Measurements from ENCODE around the gene LRPAP1.
"Not testable (repeated sequence)": the region's sequence is repeated elsewhere in the genome, so short reads cannot be mapped to it uniquely, and the experiment has no call there.

LRPAP1 gene

GRCh38 chr4:3545351-3545750 is 13.1 kb upstream of the LRPAP1 start:
- not testable (repeated sequence) for H3K4me3 ChIP-seq (ENCODE audit: low read depth in 1 of 2, low read length in 2 of 2); H3K27ac ChIP-seq (ENCODE audit: low read depth, low read length); H3K9me3 ChIP-seq (ENCODE audit: low read length); H3K27me3 ChIP-seq (ENCODE audit: control insufficient read depth in 1 of 2, insufficient read depth in 2 of 2, low read length in 2 of 2); H3K36me3 ChIP-seq (ENCODE audit: insufficient read depth, low read length); H3K9ac ChIP-seq (ENCODE audit: low read length); H3K4me1 ChIP-seq (ENCODE audit: insufficient read depth, low read length)

- H3K36me3 ChIP-seq (ENCODE audit: insufficient read depth, low read length); H3K27me3 ChIP-seq (ENCODE audit: control insufficient read depth in 1 of 2, insufficient read depth in 2 of 2, low read length in 2 of 2); H3K4me1 ChIP-seq (ENCODE audit: insufficient read depth, low read length); H3K9me3 ChIP-seq (ENCODE audit: low read length); H3K4me3 ChIP-seq (ENCODE audit: low read depth in 1 of 2, low read length in 2 of 2); H3K27ac ChIP-seq (ENCODE audit: low read depth, low read length); H3K9ac ChIP-seq (ENCODE audit: low read length): not testable (repeated sequence)
Observed at GRCh38 chr4:3544259-3545025, 12.2 kb upstream of the LRPAP1 start.

- H3K27me3 ChIP-seq (ENCODE audit: control insufficient read depth in 1 of 2, insufficient read depth in 2 of 2, low read length in 2 of 2); H3K9ac ChIP-seq (ENCODE audit: low read length); H3K36me3 ChIP-seq (ENCODE audit: insufficient read depth, low read length); H3K4me1 ChIP-seq (ENCODE audit: insufficient read depth, low read length); H3K9me3 ChIP-seq (ENCODE audit: low read length); H3K27ac ChIP-seq (ENCODE audit: low read depth, low read length); H3K4me3 ChIP-seq (ENCODE audit: low read depth in 1 of 2, low read length in 2 of 2): not testable (repeated sequence)
Observed at GRCh38 chr4:3543415-3543814, 11.2 kb upstream of the LRPAP1 start.

GRCh38 chr4:3538906-3539305 is 6.7 kb upstream of the LRPAP1 start:
- H3K4me1 ChIP-seq (ENCODE audit: insufficient read depth, low read length); H3K9me3 ChIP-seq (ENCODE audit: low read length); H3K4me3 ChIP-seq (ENCODE audit: low read depth in 1 of 2, low read length in 2 of 2); H3K36me3 ChIP-seq (ENCODE audit: insufficient read depth, low read length); H3K27ac ChIP-seq (ENCODE audit: low read depth, low read length); H3K9ac ChIP-seq (ENCODE audit: low read length); H3K27me3 ChIP-seq (ENCODE audit: control insufficient read depth in 1 of 2, insufficient read depth in 2 of 2, low read length in 2 of 2): not testable (repeated sequence)

- H3K27ac ChIP-seq (ENCODE audit: low read depth, low read length); H3K9ac ChIP-seq (ENCODE audit: low read length); H3K36me3 ChIP-seq (ENCODE audit: insufficient read depth, low read length); H3K4me3 ChIP-seq (ENCODE audit: low read depth in 1 of 2, low read length in 2 of 2); H3K9me3 ChIP-seq (ENCODE audit: low read length); H3K27me3 ChIP-seq (ENCODE audit: control insufficient read depth in 1 of 2, insufficient read depth in 2 of 2, low read length in 2 of 2): not testable (repeated sequence)
- H3K4me1 ChIP-seq (ENCODE audit: insufficient read depth, low read length), result peaks cover 12% of the 10 kb centered on the region
Observed at GRCh38 chr4:3535812-3536211, 3.6 kb upstream of the LRPAP1 start.

GRCh38 chr4:3533423-3533820 is 1.2 kb upstream of the LRPAP1 start:
- Histone ChIP-seq H3K27me3 (ENCODE audit: control insufficient read depth in 1 of 2, insufficient read depth in 2 of 2, low read length in 2 of 2) (no peaks in the 10 kb centered on the region), H3K4me1 (ENCODE audit: insufficient read depth, low read length) (peaks cover 24% of the 10 kb centered on the region), H3K4me3 (ENCODE audit: low read depth in 1 of 2, low read length in 2 of 2) (no peak overlapping the region), H3K9ac (ENCODE audit: low read length) (no peak overlapping the region), H3K27ac (ENCODE audit: low read depth, low read length) (no peak overlapping the region), H3K36me3 (ENCODE audit: insufficient read depth, low read length) (peaks cover 10% of the 10 kb centered on the region), H3K9me3 (ENCODE audit: low read length) (no peaks in the 10 kb centered on the region)

- Histone ChIP-seq H3K27me3 (ENCODE audit: control insufficient read depth in 1 of 2, insufficient read depth in 2 of 2, low read length in 2 of 2) (no peaks in the 10 kb centered on the region), H3K9ac (ENCODE audit: low read length) (no peak overlapping the region), H3K9me3 (ENCODE audit: low read length) (no peaks in the 10 kb centered on the region), H3K4me1 (ENCODE audit: insufficient read depth, low read length) (peaks cover 24% of the 10 kb centered on the region), H3K4me3 (ENCODE audit: low read depth in 1 of 2, low read length in 2 of 2) (peak overlapping the region; percentile 61 to 84), H3K27ac (ENCODE audit: low read depth, low read length) (peak overlapping the region; percentile 68), H3K36me3 (ENCODE audit: insufficient read depth, low read length) (peaks cover 14% of the 10 kb centered on the region)
Observed at GRCh38 chr4:3532751-3533422, 665 bp upstream of the LRPAP1 start.

GRCh38 chr4:3531318-3531878 is 824 bp downstream of the LRPAP1 start:
- Histone ChIP-seq H3K9me3 (ENCODE audit: low read length) (no peaks in the 10 kb centered on the region), H3K4me1 (ENCODE audit: insufficient read depth, low read length) (peaks cover 24% of the 10 kb centered on the region), H3K27me3 (ENCODE audit: control insufficient read depth in 1 of 2, insufficient read depth in 2 of 2, low read length in 2 of 2) (no peaks in the 10 kb centered on the region), H3K4me3 (ENCODE audit: low read depth in 1 of 2, low read length in 2 of 2) (peak overlapping the region; percentile 84 to 98), H3K36me3 (ENCODE audit: insufficient read depth, low read length) (peaks cover 14% of the 10 kb centered on the region), H3K27ac (ENCODE audit: low read depth, low read length) (peak overlapping the region; percentile 56), H3K9ac (ENCODE audit: low read length) (peak overlapping the region; percentile 39)

GRCh38 chr4:3530663-3531254 is 1.5 kb downstream of the LRPAP1 start:
- H3K27ac ChIP-seq (ENCODE audit: low read depth, low read length), result no peak overlapping the region
- H3K27me3 ChIP-seq (ENCODE audit: control insufficient read depth in 1 of 2, insufficient read depth in 2 of 2, low read length in 2 of 2), result no peaks in the 10 kb centered on the region
- peaks cover 14% of the 10 kb centered on the region for H3K36me3 ChIP-seq (ENCODE audit: insufficient read depth, low read length)
- peak overlapping the region; percentile 39 for H3K9ac ChIP-seq (ENCODE audit: low read length)
- H3K4me1 ChIP-seq (ENCODE audit: insufficient read depth, low read length), result peaks cover 24% of the 10 kb centered on the region
- peak overlapping the region; percentile 84 to 98 for H3K4me3 ChIP-seq (ENCODE audit: low read depth in 1 of 2, low read length in 2 of 2)
- H3K9me3 ChIP-seq (ENCODE audit: low read length), result no peaks in the 10 kb centered on the region

GRCh38 chr4:3530051-3530450 is 2.2 kb downstream of the LRPAP1 start:
- no peak overlapping the region for H3K4me3 ChIP-seq (ENCODE audit: low read depth in 1 of 2, low read length in 2 of 2)
- peaks cover 24% of the 10 kb centered on the region for H3K4me1 ChIP-seq (ENCODE audit: insufficient read depth, low read length)
- no peak overlapping the region for H3K27ac ChIP-seq (ENCODE audit: low read depth, low read length)
- peaks cover 14% of the 10 kb centered on the region for H3K36me3 ChIP-seq (ENCODE audit: insufficient read depth, low read length)
- H3K27me3 ChIP-seq (ENCODE audit: control insufficient read depth in 1 of 2, insufficient read depth in 2 of 2, low read length in 2 of 2), result no peaks in the 10 kb centered on the region
- no peaks in the 10 kb centered on the region for H3K9me3 ChIP-seq (ENCODE audit: low read length)
- no peak overlapping the region for H3K9ac ChIP-seq (ENCODE audit: low read length)

- no peak overlapping the region for H3K9ac ChIP-seq (ENCODE audit: low read length)
- no peaks in the 10 kb centered on the region for H3K9me3 ChIP-seq (ENCODE audit: low read length)
- no peak overlapping the region for H3K4me3 ChIP-seq (ENCODE audit: low read depth in 1 of 2, low read length in 2 of 2)
- H3K4me1 ChIP-seq (ENCODE audit: insufficient read depth, low read length), result peaks cover 24% of the 10 kb centered on the region
- no peaks in the 10 kb centered on the region for H3K27me3 ChIP-seq (ENCODE audit: control insufficient read depth in 1 of 2, insufficient read depth in 2 of 2, low read length in 2 of 2)
- H3K27ac ChIP-seq (ENCODE audit: low read depth, low read length), result no peak overlapping the region
- peaks cover 18% of the 10 kb centered on the region for H3K36me3 ChIP-seq (ENCODE audit: insufficient read depth, low read length)
Observed at GRCh38 chr4:3529363-3529762, 2.9 kb downstream of the LRPAP1 start.
